ENCODE measurements around the gene SDK2.

GRCh38 chr17:73653810-73654209, 9.6 kb upstream of the SDK2 start:
- TF ChIP-seq, protein P1, sequence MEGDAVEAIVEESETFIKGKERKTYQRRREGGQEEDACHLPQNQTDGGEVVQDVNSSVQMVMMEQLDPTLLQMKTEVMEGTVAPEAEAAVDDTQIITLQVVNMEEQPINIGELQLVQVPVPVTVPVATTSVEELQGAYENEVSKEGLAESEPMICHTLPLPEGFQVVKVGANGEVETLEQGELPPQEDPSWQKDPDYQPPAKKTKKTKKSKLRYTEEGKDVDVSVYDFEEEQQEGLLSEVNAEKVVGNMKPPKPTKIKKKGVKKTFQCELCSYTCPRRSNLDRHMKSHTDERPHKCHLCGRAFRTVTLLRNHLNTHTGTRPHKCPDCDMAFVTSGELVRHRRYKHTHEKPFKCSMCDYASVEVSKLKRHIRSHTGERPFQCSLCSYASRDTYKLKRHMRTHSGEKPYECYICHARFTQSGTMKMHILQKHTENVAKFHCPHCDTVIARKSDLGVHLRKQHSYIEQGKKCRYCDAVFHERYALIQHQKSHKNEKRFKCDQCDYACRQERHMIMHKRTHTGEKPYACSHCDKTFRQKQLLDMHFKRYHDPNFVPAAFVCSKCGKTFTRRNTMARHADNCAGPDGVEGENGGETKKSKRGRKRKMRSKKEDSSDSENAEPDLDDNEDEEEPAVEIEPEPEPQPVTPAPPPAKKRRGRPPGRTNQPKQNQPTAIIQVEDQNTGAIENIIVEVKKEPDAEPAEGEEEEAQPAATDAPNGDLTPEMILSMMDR (IDR thresholded peaks at IDR 0.05): no peak
- TF ChIP-seq POLR2A (IDR thresholded peaks at IDR 0.05): no peak

All from Peyer's patch (tissue), 4 donors.